Ishikawa (cell line): ENCODE data around the gene GSTA5.

Experiments
- CEBPB ChIP-seq: IDR thresholded peaks from 2 replicates; pipeline ENCODE4 v1.6.1; 2012
- CREB1 ChIP-seq: IDR thresholded peaks from 2 replicates; pipeline ENCODE4 v1.6.1; 2012; ENCODE audit warnings: low read depth
- EGR1 ChIP-seq: IDR thresholded peaks from 2 replicates; pipeline ENCODE4 v1.6.1; 2012
- EP300 ChIP-seq: IDR thresholded peaks from 2 replicates; pipeline ENCODE4 v1.6.1; 2012; ENCODE audit warnings: borderline replicate concordance
- FOXM1 ChIP-seq: IDR thresholded peaks from 2 replicates; pipeline ENCODE4 v1.6.1; 2012; ENCODE audit warnings: low read depth, borderline replicate concordance
- MAX ChIP-seq: IDR thresholded peaks from 2 replicates; pipeline ENCODE4 v1.6.1; 2012
- NFIC ChIP-seq: IDR thresholded peaks from 2 replicates; pipeline ENCODE4 v1.6.1; 2012
- RAD21 ChIP-seq: IDR thresholded peaks from 2 replicates; pipeline ENCODE4 v1.6.1; 2012; ENCODE audit warnings: low read depth
- REST ChIP-seq: IDR thresholded peaks from 2 replicates; pipeline ENCODE4 v1.6.1; 2012; ENCODE audit warnings: low read depth, mild to moderate bottlenecking
- TAF1 ChIP-seq: IDR thresholded peaks from 2 replicates; pipeline ENCODE4 v1.6.1; 2012; ENCODE audit warnings: low read depth, mild to moderate bottlenecking
- TCF12 ChIP-seq: IDR thresholded peaks from 2 replicates; pipeline ENCODE4 v1.6.1; 2012; ENCODE audit warnings: low read depth
- TEAD4 ChIP-seq: IDR thresholded peaks from 2 replicates; pipeline ENCODE4 v1.6.1; 2012
- USF1 ChIP-seq: IDR thresholded peaks from 2 replicates; pipeline ENCODE4 v1.6.1; 2012
- YY1 ChIP-seq: IDR thresholded peaks from 2 replicates; pipeline ENCODE4 v1.6.1; 2012; ENCODE audit warnings: low read depth
- ZBTB7A ChIP-seq: IDR thresholded peaks from 2 replicates; pipeline ENCODE4 v1.6.1; 2012; ENCODE audit warnings: low read depth

The GSTA5 gene

DNA sequence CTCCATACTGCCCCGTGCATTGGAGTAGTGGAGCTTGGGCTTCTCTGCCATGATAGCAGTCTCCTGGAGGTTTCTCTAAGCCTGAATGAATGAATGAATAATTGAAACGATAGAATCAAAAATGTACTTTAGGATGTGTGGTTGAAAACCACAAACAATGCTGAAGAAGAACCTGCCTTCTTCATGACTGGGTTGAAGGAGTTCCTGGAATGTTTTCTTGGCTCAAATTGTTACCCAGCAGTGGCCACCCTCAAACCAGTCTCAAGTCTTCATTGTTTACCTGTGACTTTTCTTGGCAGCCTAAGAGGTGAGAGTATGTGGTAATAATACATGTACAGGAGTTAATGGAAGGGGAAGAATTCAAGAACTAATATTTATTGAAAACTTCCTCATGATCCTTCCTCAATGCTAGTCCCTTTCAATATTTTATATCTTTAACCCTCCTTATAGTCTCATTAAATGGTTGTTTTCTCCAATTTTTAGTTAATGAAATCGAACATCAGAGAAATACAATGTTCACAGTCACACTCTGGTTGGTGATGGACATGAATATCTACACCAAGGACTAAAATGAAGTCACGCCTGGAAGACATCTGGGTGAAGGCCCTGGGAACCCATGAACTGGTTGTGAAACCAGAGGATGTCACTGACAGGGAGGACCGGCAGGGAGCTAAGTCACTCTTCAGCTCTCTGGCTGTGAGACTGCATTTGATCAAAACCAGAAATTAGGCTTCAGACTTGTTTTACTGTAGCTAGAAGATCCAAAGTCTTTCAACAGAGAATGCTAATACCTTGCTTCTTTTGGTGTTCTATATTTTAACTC lies at the start of gene GSTA5:
Gene GSTA5, minus strand, starts transcription at position 51 of the 823 bp plus-strand sequence.
- TF ChIP-seq TEAD4, result peak; percentile 88
- TF ChIP-seq REST, result no peak
- peak; percentile 61 for TF ChIP-seq EP300
- peak; percentile 56; the same call in 1 of the 2 replicates for TF ChIP-seq CEBPB
- TF ChIP-seq CREB1, result no peak
- peak; percentile 91 for TF ChIP-seq NFIC
- TF ChIP-seq EGR1, result no peak
- TF ChIP-seq ZBTB7A, result no peak
- TF ChIP-seq YY1, result no peak
- no peak for TF ChIP-seq RAD21
- 0 out of 2 replicates have a peak, but pooled peaks have one; percentile 45 for TF ChIP-seq TCF12
- TF ChIP-seq USF1, result no peak
- TF ChIP-seq MAX, result no peak
- peak; percentile 3; the same call in 1 of the 2 replicates for TF ChIP-seq FOXM1

DNA sequence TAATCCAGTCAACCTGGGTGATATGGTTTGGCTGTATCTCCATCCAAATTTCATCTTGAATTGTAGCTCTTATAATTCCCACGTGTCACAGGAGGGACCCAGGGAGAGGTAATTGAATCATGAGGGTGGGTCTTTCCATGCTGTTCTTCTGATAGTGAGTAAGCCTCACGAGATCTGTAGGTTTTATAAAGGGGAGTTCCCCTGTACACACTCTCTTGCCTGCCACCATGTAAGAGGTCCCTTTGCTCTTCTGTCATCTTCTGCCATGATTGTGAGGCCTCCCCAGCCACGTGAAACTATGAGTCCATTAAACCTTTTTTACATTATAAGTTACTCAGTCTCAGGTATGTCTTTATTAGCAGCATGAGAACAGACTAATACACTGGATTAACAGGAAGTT lies 49.4 kb upstream of the GSTA5 start:
- no peak for TF ChIP-seq USF1
- no peak for TF ChIP-seq NFIC
- TF ChIP-seq CEBPB, result no peak
- TF ChIP-seq YY1, result no peak
- TF ChIP-seq CREB1, result no peak
- no peak for TF ChIP-seq TCF12
- TF ChIP-seq EGR1, result no peak
- no peak for TF ChIP-seq EP300
- TF ChIP-seq TAF1, result no peak
- TF ChIP-seq ZBTB7A, result no peak
- no peak for TF ChIP-seq RAD21
- no peak for TF ChIP-seq MAX
- no peak for TF ChIP-seq REST
- no peak for TF ChIP-seq TEAD4
- no peak for TF ChIP-seq FOXM1

DNA sequence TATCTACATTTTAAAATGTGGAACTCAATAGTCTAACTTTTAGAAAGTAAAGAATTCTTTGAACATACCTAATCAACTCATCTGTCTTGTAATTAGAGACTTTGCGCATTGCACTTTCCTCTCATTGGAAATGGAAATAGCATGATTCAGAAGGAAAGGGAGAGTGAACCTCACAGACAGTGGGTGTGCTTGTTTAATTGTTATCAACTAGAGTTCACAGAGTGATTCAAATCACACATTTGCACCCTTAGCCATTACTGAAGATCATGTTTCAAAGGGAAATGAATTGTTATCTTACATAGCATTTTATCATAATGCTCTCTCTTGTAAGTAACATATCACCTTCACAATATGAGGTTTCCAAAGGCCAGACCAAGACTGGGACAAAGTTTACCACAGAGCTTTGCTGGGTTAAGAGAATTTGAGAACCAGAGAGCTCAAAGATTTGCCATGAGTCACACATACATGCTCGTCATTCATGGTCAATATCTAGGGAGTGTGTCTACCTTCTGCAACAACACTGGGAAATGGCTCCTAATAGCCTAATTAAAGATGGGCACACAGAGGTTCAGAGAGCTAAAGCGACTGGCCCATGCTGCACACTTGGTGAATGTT lies 47.4 kb upstream of the GSTA5 start:
- TF ChIP-seq NFIC (no peak), CREB1 (no peak), TEAD4 (no peak), TAF1 (no peak), USF1 (no peak)

DNA sequence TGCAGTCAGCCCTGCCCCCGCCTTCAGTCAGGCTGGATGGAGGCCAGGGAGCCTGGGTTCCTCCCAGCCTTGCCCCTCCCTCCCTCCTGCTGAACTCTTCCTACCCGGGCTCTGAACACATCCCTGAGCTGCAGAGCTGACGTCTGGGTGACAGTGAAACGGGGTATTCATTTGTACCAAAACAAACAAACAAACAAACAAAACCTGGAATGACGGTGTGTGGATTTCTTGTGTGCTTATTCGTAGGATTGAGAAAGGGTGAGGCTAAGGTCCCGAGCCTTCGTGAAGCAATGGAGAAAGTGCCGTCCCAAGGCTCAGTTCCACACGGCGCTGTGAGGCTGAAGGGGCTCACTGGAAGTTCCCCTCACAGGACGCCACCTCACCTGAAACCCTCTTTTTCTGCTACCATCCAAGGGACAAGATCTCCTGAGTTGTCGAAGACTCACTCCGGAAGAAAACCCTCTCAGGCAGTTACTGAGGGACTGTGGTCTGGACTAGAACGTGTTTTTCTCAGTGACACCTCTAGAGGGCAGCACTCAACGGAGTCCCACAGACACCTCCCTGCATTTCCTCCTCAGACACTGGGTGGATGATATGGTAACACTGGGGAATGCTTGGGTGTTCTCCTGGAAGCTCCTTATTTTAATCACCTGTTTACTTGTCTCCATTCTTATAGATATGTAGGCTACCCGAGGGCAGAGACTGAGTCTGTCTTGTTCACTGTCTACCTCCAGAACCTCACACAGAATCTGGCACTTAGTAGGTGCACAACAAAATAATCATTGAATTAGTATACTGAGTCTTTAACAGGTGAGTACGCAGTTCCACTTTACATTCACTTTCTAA lies 41.6 kb upstream of the GSTA5 start:
- TF ChIP-seq TAF1 (no peak), REST (no peak), NFIC (peak; percentile 29; the same call in 1 of the 2 replicates), RAD21 (peak; percentile 62)
